ENCODE results near the gene SSC5D.

SSC5D gene

GRCh38 chr19:55486043-55486970 lies 1.9 kb upstream of the SSC5D start (continued):
- TF ChIP-seq ZNF8 (CRISPR knock-in tag; IDR thresholded peaks at IDR 0.05) (no peak), POU6F1 (CRISPR knock-in tag; IDR thresholded peaks at IDR 0.05; ENCODE audit: borderline replicate concordance, low read depth) (no peak)

DNA sequence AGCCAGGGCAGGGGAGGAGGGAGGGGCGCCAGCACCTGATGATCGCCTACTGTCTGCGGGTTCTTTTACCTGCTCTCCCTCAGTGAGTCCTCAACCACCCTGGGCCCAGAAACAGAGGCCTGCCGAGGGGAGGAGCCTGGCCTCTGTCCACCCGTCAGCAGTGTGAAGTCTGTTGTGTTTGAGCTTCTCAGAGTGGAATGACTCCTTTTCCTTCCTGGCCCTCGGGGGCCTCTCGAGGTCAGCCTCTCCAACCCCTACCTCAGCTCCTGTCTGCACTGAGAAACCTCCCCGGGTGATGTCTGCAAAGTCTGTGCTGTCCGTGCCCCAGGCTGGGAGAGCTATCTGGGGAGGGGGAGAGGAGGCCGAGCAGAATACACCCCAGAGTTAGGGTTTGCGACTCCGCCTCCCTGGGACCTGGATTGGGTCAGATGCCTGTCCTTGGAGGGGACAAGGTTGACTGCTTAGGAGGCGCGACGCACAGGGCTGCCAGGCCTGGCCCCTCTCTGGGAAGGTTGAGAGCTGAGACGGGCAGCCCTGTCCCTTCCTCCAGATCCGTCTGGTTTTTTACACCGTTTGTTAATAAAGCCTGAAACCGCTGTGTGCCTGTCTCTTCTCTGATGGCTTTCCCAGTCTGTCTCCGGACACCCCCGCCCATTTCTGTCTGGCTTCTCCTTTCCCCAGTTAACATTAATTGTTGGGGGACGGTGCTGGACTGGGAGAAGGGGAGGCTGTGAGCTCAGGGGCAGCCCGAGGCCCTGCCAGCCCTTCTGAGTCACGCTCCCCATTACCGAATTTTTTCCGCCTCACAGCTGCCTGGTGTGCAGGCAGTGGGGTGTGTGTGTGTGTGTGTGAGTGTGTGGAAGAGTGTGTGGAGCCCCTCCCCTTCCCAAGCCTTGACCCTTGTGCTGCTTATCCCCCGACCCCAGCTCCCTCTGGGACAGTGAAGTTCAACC lies 989 bp upstream of the SSC5D start:
- ATAC-seq = peak; percentile 68
- TF ChIP-seq, protein P1, sequence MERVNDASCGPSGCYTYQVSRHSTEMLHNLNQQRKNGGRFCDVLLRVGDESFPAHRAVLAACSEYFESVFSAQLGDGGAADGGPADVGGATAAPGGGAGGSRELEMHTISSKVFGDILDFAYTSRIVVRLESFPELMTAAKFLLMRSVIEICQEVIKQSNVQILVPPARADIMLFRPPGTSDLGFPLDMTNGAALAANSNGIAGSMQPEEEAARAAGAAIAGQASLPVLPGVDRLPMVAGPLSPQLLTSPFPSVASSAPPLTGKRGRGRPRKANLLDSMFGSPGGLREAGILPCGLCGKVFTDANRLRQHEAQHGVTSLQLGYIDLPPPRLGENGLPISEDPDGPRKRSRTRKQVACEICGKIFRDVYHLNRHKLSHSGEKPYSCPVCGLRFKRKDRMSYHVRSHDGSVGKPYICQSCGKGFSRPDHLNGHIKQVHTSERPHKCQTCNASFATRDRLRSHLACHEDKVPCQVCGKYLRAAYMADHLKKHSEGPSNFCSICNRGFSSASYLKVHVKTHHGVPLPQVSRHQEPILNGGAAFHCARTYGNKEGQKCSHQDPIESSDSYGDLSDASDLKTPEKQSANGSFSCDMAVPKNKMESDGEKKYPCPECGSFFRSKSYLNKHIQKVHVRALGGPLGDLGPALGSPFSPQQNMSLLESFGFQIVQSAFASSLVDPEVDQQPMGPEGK (CRISPR knock-in tag; IDR thresholded peaks at IDR 0.05; ENCODE audit: borderline replicate concordance) = 0 out of 2 replicates have a peak, but pooled peaks have one; percentile 34
- no peak for TF ChIP-seq ZFP30 (CRISPR knock-in tag; IDR thresholded peaks at IDR 0.05)
- TF ChIP-seq, protein P2, sequence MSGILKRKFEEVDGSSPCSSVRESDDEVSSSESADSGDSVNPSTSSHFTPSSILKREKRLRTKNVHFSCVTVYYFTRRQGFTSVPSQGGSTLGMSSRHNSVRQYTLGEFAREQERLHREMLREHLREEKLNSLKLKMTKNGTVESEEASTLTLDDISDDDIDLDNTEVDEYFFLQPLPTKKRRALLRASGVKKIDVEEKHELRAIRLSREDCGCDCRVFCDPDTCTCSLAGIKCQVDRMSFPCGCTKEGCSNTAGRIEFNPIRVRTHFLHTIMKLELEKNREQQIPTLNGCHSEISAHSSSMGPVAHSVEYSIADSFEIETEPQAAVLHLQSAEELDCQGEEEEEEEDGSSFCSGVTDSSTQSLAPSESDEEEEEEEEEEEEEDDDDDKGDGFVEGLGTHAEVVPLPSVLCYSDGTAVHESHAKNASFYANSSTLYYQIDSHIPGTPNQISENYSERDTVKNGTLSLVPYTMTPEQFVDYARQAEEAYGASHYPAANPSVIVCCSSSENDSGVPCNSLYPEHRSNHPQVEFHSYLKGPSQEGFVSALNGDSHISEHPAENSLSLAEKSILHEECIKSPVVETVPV (CRISPR knock-in tag; IDR thresholded peaks at IDR 0.05) = no peak

- TF ChIP-seq PPARA (CRISPR knock-in tag; IDR thresholded peaks at IDR 0.05; ENCODE audit: borderline replicate concordance) (no peak), CSDC2 (CRISPR knock-in tag; IDR thresholded peaks at IDR 0.05) (no peak), POU6F1 (CRISPR knock-in tag; IDR thresholded peaks at IDR 0.05; ENCODE audit: borderline replicate concordance, low read depth) (no peak), ARNTL (CRISPR knock-in tag; IDR thresholded peaks at IDR 0.05; ENCODE audit: borderline replicate concordance, low read depth) (no peak), ZFP30 (CRISPR knock-in tag; IDR thresholded peaks at IDR 0.05) (no peak), ISL1 (CRISPR knock-in tag; IDR thresholded peaks at IDR 0.05) (no peak), ZNF8 (CRISPR knock-in tag; IDR thresholded peaks at IDR 0.05) (no peak), SNAI2 (CRISPR knock-in tag; IDR thresholded peaks at IDR 0.05) (no peak)
- TF ChIP-seq, protein P1 (CRISPR knock-in tag; IDR thresholded peaks at IDR 0.05; ENCODE audit: borderline replicate concordance) = no peak
- ATAC-seq = no peak
Measured at GRCh38 chr19:55488986-55489710, 912 bp downstream of the SSC5D start.

- TF ChIP-seq, protein P3, sequence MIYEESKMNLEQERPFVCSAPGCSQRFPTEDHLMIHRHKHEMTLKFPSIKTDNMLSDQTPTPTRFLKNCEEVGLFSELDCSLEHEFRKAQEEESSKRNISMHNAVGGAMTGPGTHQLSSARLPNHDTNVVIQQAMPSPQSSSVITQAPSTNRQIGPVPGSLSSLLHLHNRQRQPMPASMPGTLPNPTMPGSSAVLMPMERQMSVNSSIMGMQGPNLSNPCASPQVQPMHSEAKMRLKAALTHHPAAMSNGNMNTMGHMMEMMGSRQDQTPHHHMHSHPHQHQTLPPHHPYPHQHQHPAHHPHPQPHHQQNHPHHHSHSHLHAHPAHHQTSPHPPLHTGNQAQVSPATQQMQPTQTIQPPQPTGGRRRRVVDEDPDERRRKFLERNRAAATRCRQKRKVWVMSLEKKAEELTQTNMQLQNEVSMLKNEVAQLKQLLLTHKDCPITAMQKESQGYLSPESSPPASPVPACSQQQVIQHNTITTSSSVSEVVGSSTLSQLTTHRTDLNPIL (CRISPR knock-in tag; IDR thresholded peaks at IDR 0.05; ENCODE audit: low read depth) = no peak
- TF ChIP-seq ZC3H10 (CRISPR knock-in tag; IDR thresholded peaks at IDR 0.05) (no peak), SNAI2 (CRISPR knock-in tag; IDR thresholded peaks at IDR 0.05) (no peak)
- ATAC-seq = no peak
Measured at GRCh38 chr19:55489711-55490477, 1.7 kb downstream of the SSC5D start.

Measured in SK-N-SH treated with all-trans-retinoic acid at 6 μM for 48 hours (cell line).